HG02623 (cell line): ENCODE results near the gene L3MBTL3.
A peak's percentile ranks its signal among the peaks of the same experiment; 100 is the strongest.

ENCODE experiments used
- ATAC-seq: cut with Tn5 transposase; IDR thresholded peaks from one replicate; pipeline ENCODE4 v1.9.1; 2021; ENCODE audit warnings: moderate library complexity; ENCODE audit not compliant: unreplicated experiment

L3MBTL3 gene

GRCh38 chr6:130026859-130027258 is 8.5 kb downstream of the L3MBTL3 start:
- no peak for ATAC-seq

GRCh38 chr6:130027948-130028347 is 9.6 kb downstream of the L3MBTL3 start:
- peak; percentile 91 for ATAC-seq

- no peak for ATAC-seq
These were observed 10.8 kb downstream of the L3MBTL3 start for GRCh38 chr6:130029163-130029562.

- ATAC-seq: no peak
These were observed 14.5 kb downstream of the L3MBTL3 start for GRCh38 chr6:130032758-130033340.

DNA sequence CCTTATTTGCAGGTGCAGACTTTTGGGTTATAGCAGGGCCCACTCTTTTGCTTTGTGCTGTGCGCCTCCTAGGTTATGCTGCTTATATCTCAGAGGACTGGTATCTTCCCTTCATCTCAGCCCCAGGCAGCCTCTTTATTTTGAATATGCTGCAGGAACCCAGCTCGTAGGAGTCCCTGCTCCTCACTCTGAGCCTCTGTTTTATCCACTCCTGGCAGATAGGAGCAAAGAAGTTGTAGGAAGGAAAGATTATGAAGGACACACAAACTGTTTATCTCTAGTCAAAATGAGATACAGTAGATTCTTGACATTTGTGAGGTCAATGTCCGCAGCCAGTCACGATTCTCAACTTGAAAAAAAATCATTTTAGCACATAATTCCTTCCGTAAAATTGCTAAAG is 15.6 kb downstream of the L3MBTL3 start:
- ATAC-seq: no peak

- no peak for ATAC-seq
These were observed 16.2 kb downstream of the L3MBTL3 start for GRCh38 chr6:130034378-130035146.

DNA sequence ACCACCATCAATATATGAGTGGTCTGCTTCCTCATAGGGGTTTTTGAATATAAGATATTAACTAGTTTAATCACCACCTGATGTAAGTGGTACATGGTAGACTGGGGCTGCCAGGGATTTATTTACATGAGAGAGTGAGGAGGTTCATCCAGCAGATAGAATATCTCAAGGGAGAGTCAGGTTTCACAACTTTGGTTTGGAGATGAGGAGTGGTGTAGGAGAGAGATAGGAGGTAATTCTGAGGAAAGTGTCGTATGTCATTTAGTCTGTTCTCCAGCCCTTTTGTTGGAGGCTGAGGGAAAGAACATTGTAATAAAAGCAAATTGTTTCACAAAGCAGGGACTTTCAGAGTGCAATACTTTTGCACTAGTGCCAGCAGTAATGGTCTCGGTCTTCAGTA is 16.8 kb downstream of the L3MBTL3 start:
- ATAC-seq: no peak

DNA sequence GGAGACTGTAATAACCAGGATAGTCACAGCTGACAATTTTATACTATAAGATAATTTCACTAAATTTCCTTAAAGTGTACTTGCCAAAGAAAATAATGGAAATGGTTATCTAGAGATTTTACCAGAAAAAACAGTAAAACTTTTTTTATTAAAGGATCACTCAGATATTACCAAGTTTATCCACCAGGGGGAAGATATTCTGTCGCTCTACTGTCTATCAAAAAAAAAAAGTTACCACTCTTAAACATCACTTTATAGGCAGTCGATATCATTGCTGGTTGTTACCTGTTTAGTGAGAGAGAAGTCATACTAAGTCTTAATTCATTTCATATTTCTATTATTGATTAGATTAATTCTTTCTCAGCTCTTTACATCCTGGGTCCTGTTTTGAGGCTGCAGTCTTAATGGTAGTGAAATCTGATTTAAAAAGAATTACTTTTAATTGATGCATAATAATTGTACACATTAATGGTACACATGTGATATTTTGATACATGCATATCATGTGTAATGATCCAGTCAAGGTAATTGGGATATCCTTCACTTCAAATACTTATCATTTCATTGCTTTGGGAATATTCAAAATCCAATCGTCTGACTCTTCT is 18.9 kb downstream of the L3MBTL3 start:
- ATAC-seq: no peak

DNA sequence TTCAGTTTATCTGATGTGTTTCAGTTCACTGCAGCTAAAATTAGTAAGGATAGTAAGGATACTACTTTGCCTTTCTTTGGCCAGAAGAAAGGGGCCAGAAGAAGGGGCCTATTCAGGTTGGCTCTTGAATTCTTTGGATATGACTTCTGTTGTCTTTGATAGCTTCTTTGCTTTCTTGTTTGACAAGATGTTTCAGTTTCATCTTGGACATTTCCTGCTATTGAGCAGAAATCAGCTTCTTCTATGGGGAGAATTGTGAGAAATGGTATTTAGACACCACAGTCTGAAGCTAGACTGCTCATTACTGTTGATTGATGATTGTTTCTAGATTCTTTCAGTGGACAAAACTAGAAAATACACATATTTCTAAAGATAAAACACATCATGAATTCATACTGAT is 23.2 kb downstream of the L3MBTL3 start:
- no peak for ATAC-seq

DNA sequence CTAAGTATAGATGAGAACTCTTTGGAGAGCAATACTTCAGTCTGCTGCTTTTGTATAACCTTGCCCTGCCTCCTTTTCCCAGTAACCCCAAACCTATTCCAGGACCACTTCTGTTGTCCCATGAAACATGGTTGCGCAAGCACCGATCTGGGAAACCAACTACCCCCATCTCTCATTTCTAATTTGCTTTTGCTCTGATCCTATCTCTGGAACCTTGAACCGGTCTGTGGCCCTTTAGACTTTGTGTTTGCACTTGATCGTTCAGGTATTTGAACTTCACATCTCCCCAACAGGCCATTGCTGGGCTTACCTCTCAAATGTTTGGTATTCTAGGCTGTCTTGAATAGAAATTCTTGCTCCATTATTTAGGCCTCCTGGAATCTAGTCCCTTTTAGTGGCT is 25.0 kb downstream of the L3MBTL3 start:
- no peak for ATAC-seq

DNA sequence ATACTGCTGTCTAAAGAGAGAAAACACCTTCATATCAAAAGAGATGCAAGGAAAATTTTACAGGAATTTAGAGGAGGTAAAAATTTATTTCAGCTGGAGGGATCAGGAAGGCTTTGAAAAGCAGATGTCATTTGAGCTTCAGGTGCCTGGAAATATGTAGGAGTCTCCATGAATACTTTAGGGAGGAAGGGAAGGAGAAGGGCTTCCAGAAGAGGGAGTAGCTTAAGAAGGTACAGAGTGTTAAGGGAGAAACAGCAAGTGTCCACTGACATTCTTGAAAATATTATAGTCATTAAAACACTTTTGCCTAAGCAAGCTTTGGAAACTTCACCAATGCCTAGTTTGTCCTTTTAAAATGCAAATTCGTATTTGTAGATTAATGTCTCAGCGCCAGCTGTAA is 27.2 kb downstream of the L3MBTL3 start:
- ATAC-seq: no peak

GRCh38 chr6:130046671-130047070 is 28.3 kb downstream of the L3MBTL3 start:
- no peak for ATAC-seq

GRCh38 chr6:130047088-130047995 is 29.0 kb downstream of the L3MBTL3 start:
- no peak for ATAC-seq

- no peak for ATAC-seq
These were observed 31.8 kb downstream of the L3MBTL3 start for GRCh38 chr6:130050230-130050629.

DNA sequence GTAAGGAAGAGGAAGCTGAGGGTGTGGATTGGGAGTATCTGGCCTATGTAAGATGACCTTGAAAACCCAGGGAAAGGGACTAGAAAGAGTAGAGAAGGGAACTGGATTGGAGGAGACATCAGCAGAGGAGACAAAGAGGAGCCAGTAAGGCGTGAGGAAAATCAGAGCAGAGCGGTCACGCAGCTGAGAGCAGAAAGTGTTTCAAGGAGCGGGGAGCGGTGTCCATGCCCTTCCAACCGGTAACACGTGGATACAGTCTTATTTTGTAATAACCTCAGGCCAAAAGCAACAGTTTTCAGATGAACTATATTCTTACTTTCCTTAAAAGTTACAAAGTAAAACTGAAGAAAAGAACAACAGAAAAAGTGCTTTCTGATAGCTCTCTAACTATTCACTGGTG is 36.3 kb downstream of the L3MBTL3 start:
- ATAC-seq: no peak

GRCh38 chr6:130055271-130055670 is 36.9 kb downstream of the L3MBTL3 start:
- no peak for ATAC-seq

- no peak for ATAC-seq
These were observed 39.1 kb downstream of the L3MBTL3 start for GRCh38 chr6:130057495-130057894.

- no peak for ATAC-seq
These were observed 45.4 kb downstream of the L3MBTL3 start for GRCh38 chr6:130063806-130064205.

DNA sequence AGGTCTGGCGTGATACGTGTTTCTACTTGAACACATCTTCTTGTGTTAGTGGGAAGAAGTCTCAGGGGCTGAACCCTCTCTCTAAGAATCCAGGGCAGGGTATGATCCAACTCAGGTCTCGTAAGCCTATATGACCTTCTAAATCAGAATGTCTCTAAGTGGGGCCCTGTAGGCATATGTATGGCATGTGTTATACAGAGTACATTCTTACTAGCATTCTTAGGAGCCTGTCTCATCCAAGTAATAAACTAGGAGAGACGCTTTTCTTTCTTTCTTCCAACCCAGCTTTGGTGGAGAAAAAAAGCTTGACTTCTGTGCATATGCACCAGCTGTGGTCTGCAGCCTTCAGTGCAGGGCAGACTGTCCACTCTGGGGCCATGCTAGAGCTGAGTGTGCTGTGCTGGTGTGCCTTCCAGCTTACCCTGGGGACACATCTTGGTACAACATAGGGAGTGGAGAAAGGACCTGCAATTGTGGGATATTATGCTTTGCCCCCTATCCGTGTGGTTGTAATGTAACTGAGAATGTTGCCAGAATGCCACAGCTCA is 47.3 kb downstream of the L3MBTL3 start:
- ATAC-seq: no peak

DNA sequence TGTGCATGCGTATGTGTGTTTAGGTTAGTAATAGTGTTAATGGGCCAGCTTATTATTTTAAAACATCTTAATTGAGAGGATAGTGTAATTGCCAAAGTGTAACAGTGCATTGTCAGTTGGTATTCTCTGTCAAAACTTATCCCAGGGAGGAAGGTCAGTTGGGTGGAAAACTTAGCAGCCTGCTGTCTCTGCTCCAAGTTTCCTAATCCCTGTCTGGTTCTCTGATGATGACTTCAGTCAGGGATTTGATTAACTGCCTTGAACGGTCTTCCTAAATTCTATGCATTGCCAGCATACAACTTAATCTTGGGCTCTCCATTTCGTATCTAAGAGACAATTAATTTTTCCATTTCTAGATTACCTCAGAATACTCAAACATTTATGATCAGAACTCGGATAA is 51.1 kb downstream of the L3MBTL3 start:
- no peak for ATAC-seq

GRCh38 chr6:130070326-130070725 is 51.9 kb downstream of the L3MBTL3 start:
- no peak for ATAC-seq
